GM21526 (cell line): ENCODE data around the gene FAU.

ENCODE experiments used
- ATAC-seq: cut with Tn5 transposase; IDR thresholded peaks from one replicate; pipeline ENCODE4 v1.9.1; 2021; ENCODE audit warnings: moderate library complexity; ENCODE audit not compliant: unreplicated experiment, low FRiP score

Gene FAU

GRCh38 chr11:65136515-65137096 lies 14.7 kb upstream of the FAU start:
- no peak for ATAC-seq

GRCh38 chr11:65135633-65136145 lies 13.8 kb upstream of the FAU start:
- ATAC-seq, result no peak

GRCh38 chr11:65134952-65135632 lies 13.2 kb upstream of the FAU start:
- peak; percentile 49 for ATAC-seq

GRCh38 chr11:65134240-65134951 lies 12.5 kb upstream of the FAU start, which contains the start of gene SYVN1:
TSS of gene SYVN1 (minus strand) at chr11:65134519. CDS start at chr11:65133601, 918 bp downstream.
- ATAC-seq, result peak; percentile 46

- no peak for ATAC-seq
Observed at GRCh38 chr11:65133724-65134123, 11.8 kb upstream of the FAU start.

GRCh38 chr11:65132988-65133700 lies 11.2 kb upstream of the FAU start:
- no peak for ATAC-seq

GRCh38 chr11:65132238-65132987 lies 10.5 kb upstream of the FAU start:
- ATAC-seq, result no peak

GRCh38 chr11:65131895-65132237 lies 9.9 kb upstream of the FAU start:
- ATAC-seq, result no peak

- ATAC-seq, result no peak
Observed at GRCh38 chr11:65131417-65131776, 9.5 kb upstream of the FAU start.

- no peak for ATAC-seq
Observed at GRCh38 chr11:65130631-65131416, 8.9 kb upstream of the FAU start.

GRCh38 chr11:65129649-65130441 lies 7.9 kb upstream of the FAU start:
- no peak for ATAC-seq

GRCh38 chr11:65128182-65129145 lies 6.5 kb upstream of the FAU start:
- ATAC-seq, result no peak

- no peak for ATAC-seq
Observed at GRCh38 chr11:65127473-65128181, 5.7 kb upstream of the FAU start.

GRCh38 chr11:65126624-65127274 lies 4.8 kb upstream of the FAU start:
- no peak for ATAC-seq

- ATAC-seq, result no peak
Observed at GRCh38 chr11:65125197-65126056, 3.5 kb upstream of the FAU start.
